Frontal cortex (tissue), 4 donors: ENCODE measurements around the gene CAPN3. TPM values are rescaled to one million over a fixed set of nuclear protein-coding genes. Genes with fewer than 3 reads are reported as not detected.
"Not testable (repeated sequence)": the region's sequence is repeated elsewhere in the genome, so short reads cannot be mapped to it uniquely, and the experiment has no call there.

ENCODE experiments used
- DNase-seq, 2 donors: peaks; one replicate each; pipeline ENCODE4 v3.0.0; 2012; ENCODE audit warnings: low spot score in 2 of 2
- FAIRE-seq: peaks from 2 replicates; lab custom pipeline; 2012; peaks lifted over from hg19 to GRCh38; lab: Jason Lieb, UNC
- total RNA-seq: library from RNA; depleted of rRNA; stranded (reverse); fragments of >200 nt; gene quantifications from one replicate; pipeline ENCODE4 v1.2.3, GENCODE V29; 2014
- donor health status: control.
- donor health status: control.
- donor health status: control.

Gene CAPN3
- 2.0 TPM for total RNA-seq

DNA sequence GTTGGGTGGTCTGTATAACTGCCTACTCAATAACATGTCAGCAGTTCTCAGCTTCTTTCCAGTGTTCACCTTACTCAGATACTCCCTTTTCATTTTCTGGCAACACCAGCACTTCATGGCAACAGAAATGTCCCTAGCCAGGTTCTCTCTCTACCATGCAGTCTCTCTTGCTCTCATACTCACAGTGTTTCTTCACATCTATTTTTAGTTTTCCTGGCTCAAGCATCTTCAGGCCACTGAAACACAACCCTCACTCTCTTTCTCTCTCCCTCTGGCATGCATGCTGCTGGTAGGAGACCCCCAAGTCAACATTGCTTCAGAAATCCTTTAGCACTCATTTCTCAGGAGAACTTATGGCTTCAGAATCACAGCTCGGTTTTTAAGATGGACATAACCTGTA, at the start of gene CAPN3:
Gene CAPN3, plus strand, starts transcription at position 253 of the 400 bp plus-strand sequence. CDS start 305 bp downstream, outside the sequence.
- DNase-seq (no peak), FAIRE-seq (no peak)

GRCh38 chr15:42313463-42313862, 45.8 kb upstream of the CAPN3 start:
- no peak for FAIRE-seq
- no peak for DNase-seq

GRCh38 chr15:42314818-42315217, 44.5 kb upstream of the CAPN3 start:
- FAIRE-seq = no peak
- no peak for DNase-seq

GRCh38 chr15:42315521-42315920, 43.8 kb upstream of the CAPN3 start:
- no peak for DNase-seq
- no peak for FAIRE-seq

DNA sequence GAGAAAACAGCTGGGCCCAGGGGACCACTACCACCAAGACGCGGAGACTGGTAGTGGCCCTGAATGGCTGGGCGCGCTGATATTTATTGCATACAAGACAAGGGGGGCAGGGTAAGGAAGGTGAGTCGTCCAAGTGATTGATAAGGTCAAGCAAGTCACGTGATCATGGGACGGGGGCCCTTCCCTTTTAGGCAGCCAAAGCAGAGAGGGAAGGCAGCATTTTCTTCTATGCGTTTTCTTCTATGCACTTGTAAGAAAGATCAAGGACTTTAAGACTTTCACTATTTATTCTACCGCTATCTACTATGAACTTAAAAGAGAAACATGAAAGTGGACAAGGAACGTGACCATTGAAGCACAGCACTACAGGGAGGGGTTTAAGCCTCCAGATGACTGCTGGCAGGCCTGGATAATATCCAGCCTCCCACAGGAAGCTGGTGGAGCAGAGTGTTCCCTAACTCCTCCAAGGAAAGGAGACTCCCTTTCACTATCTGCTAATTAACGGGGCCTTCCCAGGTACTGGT, 43.0 kb upstream of the CAPN3 start:
- FAIRE-seq = not testable (repeated sequence)

DNA sequence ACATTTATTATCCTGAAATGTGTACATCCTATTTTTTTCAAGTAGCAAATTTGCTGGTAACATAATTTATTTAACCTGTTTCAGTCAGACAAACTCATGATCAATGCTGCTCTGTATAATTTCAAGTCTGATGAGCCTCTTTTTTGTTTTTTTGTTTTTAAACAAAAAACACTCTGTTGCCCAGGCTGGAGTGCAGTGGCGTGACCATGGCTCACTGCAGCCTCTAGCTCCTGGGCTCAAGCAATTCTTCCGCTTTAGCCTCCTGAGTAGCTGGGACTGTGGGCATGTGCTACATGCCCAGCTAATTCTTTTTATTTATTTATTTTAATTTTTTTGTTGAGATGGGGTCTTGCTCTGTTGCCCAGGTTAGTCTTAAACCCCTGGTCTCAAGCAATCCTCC, 40.1 kb upstream of the CAPN3 start:
- DNase-seq (no peak), FAIRE-seq (no peak)

More for the DNA sequence above, 43.0 kb upstream of the CAPN3 start:
- not testable (repeated sequence) for DNase-seq

DNA sequence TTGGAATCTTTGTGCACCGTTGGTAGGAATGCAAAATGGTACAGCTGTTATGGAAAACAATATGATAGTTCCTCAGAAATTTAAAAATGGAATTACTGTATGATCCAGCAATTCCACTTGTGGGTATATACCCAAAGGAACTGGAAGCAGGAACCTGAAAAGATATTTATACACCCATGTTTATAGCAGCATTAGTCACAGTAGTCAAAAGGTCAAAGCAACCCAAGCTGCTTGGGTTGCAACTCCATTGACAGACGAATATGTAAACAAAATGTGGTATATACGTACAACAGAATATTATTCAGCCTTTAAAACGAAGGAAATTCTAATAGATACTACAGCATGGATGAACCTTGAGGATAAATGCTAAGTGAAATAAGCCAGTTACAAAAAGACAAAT, 35.0 kb upstream of the CAPN3 start:
- no peak for FAIRE-seq

GRCh38 chr15:42329161-42329560, 30.1 kb upstream of the CAPN3 start:
- DNase-seq = no peak
- FAIRE-seq = no peak

More for the DNA sequence above, 35.0 kb upstream of the CAPN3 start:
- DNase-seq = no peak

- no peak for FAIRE-seq
- no peak for DNase-seq
Measured at GRCh38 chr15:42329992-42330391, 29.3 kb upstream of the CAPN3 start.

DNA sequence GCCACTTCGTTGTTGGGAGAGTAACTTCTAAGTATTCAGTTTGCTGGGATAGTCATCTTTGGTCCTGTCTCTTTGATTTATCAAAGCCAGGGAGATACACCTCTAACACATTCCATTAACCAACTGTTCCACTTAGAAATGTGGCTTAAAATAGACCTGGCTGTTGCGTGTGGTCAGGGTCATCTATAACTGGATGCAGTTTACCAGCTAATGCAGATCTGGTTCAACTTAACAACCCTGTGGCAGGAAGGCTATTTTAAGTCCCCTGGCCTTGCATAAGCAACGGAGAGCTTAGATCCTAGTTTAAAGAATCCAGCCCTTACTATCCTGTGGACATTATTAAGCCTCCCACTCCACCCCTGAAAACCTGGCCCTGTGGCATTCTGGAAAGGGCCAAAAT, 28.1 kb upstream of the CAPN3 start:
- DNase-seq (no peak), FAIRE-seq (no peak)

- FAIRE-seq (no peak), DNase-seq (no peak)
Measured at GRCh38 chr15:42332331-42332730, 27.0 kb upstream of the CAPN3 start.

- FAIRE-seq (no peak), DNase-seq (no peak)
Measured at GRCh38 chr15:42335074-42335473, 24.2 kb upstream of the CAPN3 start.

DNA sequence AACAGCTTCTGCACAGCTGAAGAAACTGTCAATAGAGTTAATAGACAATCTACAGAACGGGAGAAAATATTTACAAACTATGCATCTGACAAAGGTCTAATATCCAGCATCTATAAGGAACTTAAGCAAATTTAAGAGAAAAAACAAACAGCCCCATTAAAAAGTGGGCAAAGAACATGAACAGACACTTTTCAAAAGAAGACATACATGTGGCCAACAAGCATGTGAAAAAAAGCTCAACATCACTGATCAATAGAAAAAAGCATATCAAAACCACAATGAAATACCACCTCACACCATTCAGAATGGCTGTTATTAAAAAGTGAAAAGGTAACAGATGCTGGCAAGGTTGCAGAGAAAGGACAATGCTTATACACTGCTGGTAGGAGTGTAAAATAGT, 22.7 kb upstream of the CAPN3 start:
- not testable (repeated sequence) for FAIRE-seq, DNase-seq

GRCh38 chr15:42337104-42337503, 22.2 kb upstream of the CAPN3 start:
- FAIRE-seq = not testable (repeated sequence)

GRCh38 chr15:42338500-42338899, 20.8 kb upstream of the CAPN3 start:
- DNase-seq (no peak), FAIRE-seq (no peak)

More at GRCh38 chr15:42337104-42337503, 22.2 kb upstream of the CAPN3 start:
- not testable (repeated sequence) for DNase-seq

GRCh38 chr15:42343596-42344232, 15.6 kb upstream of the CAPN3 start:
- FAIRE-seq = no peak
- no peak for DNase-seq

DNA sequence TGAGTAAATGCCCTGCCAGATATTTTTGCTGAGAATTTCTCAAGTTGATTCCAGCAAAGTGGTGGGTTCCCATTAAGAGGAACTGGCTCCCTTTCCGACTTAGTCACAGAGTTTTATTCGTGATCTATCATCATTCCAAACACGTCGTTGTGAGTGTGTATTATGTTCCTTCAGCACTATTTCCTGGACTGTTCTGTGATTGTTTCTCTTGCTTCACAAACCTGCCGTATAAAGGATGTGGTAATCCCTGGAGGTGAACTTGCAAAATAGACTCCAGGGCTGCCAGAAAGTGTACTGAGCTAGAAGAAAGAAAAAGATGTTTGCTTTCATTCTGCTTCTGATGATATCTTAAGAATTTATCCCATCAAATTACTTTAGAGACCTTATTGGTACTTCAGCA, 14.5 kb upstream of the CAPN3 start:
- FAIRE-seq (no peak), DNase-seq (no peak)

GRCh38 chr15:42345504-42345903, 13.8 kb upstream of the CAPN3 start:
- DNase-seq (no peak), FAIRE-seq (no peak)

DNA sequence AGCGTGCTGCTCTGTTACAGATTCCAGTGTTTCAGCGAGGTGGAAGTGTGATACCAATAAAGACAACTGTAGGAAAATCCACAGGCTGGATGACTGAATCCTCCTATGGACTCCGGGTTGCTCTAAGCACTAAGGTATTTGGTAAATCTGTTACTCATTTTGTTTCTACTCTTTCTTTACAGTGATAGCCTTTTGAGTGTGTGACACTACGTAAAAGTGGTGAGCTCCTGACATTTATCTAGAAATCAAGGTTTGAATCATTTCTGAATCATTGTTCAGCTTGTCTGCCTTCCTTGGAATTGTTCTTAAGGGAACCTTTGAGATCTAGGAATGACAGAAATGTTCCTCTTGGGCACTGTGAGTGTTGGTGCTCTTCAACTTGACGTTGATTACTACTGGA, 11.2 kb upstream of the CAPN3 start:
- FAIRE-seq = no peak

DNA sequence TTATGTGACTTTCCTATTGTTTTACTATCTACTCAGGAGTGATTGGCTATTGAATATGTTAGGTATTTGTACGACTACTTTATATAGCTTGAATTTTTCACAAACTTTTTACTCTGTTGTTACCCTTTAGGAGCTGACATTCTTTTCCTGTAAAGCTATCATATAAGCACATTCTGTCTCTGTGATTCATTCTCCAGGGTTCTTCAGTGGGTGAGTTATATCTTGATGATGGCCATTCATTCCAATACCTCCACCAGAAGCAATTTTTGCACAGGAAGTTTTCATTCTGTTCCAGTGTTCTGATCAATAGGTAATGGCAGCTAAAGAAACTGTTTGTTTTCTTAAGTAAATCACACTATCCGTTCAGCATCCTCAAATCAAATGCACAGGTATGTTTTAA, 10.1 kb upstream of the CAPN3 start:
- FAIRE-seq = no peak

More for the DNA sequence above, 11.2 kb upstream of the CAPN3 start:
- no peak for DNase-seq

DNA sequence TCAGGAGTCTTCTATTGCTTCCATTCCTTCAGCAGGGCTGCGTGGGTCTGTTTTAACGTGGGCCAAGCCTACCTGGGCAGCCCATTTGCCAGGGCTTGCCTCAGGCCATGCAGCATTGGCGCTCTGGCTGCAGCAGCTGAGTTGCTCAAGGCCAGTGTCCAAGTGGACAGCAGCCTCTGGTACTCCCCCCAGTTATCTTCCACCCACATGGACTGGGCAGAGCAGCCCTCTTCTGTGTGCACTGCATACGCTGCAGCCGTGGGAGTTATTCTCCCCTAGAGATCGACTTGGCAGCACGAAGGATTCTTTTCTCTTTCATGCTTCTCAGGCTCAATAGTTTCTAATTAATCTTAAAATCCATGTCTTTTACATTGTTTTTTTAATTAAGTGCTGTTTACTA, 6.9 kb upstream of the CAPN3 start:
- no peak for FAIRE-seq

More for the DNA sequence above, 10.1 kb upstream of the CAPN3 start:
- DNase-seq = no peak

DNA sequence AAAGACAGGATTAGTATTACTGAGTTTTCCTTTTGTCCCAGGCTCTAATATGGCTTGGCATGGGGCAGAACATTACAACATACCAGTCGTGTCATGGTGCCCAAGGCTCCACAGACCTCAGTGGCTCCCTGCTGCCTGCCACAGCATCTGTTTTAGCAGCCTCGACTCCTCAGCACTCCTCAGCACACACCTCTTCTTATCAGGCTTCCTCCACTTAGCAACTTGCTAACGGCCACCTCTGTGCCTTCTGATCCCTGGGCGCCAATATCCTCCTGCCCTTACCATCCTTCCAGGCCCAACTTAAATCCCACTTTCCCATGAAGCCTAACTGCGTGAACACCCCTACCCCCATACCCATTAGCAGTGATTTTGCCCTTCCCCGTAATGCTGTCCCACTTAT, 6.2 kb upstream of the CAPN3 start:
- DNase-seq (no peak), FAIRE-seq (no peak)

More for the DNA sequence above, 6.9 kb upstream of the CAPN3 start:
- DNase-seq = no peak
